T47D (cell line): Measurements from ENCODE around the gene ZBTB18.
"Not testable (repeated sequence)": the region's sequence is repeated elsewhere in the genome, so short reads cannot be mapped to it uniquely, and the experiment has no call there.

ENCODE experiments used
- DNase-seq, 2 experiments: peaks; one replicate each; pipeline versions ENCODE4 v3.0.0 to v3.0.0-alpha.2; 2011 to 2012; ENCODE audit warnings: low read depth in 1 of 2, low spot score in 1 of 2
- JUND ChIP-seq: IDR thresholded peaks from 2 replicates; pipeline ENCODE4 v1.6.1; 2012; ENCODE audit warnings: low read depth
- in situ Hi-C: cut with HindIII; loops from 2 replicates; pipeline ENCODE4 v1.10.0; 2016; ENCODE audit warnings: low sequenced_read_pairs, low pct_unique_long_range_greater_than_20kb

Gene ZBTB18

GRCh38 chr1:244022311-244022710 is 28.8 kb upstream of the ZBTB18 start:
- no peak for TF ChIP-seq JUND
- in situ Hi-C loops, result no loop called here
- no peak for DNase-seq

DNA sequence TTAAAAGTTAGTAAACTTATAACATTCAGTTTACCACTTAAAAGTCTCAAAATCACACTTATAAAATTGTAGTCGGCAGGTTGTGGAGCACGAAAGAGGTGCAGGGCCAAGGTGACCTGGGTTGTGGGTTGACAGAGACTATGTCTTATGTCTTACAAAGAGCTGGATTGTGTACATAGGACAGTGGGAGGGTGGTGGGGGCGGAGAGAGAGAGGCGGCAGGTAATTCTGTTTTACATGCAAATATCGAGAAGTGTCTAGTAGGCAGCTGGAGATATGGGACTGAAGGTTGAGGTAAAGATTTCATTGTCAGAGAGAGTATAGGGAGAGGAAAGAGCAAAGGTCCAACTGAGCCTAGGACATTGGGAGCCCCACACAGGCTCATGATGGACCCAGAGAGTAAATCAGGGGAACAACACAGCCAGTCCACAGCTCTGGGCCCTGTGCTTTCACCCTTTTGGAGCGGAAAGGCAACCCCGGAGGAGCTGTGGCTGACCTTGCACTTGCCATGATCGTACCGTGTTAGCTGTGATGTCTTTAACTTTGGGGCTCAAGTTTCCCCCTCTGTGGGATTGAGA is 28.1 kb upstream of the ZBTB18 start:
- no peak for DNase-seq
- in situ Hi-C loops, result no loop called here
- no peak for TF ChIP-seq JUND

DNA sequence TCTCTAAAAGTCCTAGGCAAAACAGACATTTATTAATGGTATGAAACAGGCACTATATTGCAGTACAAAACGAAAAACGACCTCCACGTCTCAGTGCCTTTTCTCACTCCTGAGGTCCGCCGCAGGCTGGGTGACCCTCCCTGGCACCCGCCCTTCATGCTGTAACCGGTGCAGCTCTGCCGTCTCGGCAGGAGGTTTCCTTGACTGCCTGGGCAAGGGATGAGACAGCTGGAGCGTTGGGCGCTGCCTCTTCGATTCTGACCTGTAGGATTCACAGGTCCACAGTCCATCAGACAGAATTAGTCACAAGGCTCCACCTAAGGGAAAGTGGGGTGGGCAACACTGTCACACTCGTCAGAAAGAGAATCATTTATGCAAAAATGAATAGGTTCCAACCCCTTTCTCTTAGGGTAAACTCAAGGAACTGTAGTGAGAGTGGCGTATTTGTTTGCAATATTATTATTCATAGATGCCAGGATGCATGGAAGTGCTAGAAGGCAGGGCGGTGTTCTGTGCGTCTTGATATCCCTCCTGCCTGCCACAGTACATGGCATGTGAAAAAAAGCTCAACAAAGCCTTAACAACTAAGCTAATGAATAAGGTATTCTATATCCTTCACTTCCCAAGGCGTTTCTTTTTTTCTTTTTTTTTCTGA is 23.5 kb upstream of the ZBTB18 start:
- in situ Hi-C loops, result no loop called here
- DNase-seq, result no peak
- TF ChIP-seq JUND, result no peak

DNA sequence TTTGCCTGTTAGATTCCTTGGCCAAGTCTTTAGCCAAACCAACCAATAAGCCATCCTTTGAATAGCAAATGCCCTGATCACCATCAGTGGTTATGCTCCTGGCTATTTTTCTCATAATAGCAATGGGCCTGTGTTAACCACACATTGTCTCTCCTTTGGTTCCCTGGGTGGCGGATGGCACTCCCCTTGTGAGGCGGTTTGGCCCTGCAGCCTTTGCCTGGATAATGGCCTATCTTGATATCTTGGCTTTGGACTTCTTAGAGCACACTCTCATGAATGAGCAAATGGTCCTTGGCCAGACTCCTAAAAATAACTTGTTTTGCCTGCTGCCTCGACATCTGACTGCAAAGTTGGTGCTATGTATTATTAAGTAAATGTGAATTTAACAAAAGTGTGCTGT is 22.4 kb upstream of the ZBTB18 start:
- no peak for TF ChIP-seq JUND
- in situ Hi-C loops, result no loop called here
- peak in 1 of 2 experiments; percentile 39 for DNase-seq

GRCh38 chr1:244029124-244029523 is 22.0 kb upstream of the ZBTB18 start:
- no peak for TF ChIP-seq JUND
- in situ Hi-C loops, result no loop called here
- no peak for DNase-seq

- no peak for TF ChIP-seq JUND
- in situ Hi-C loops, result no loop called here
- DNase-seq, result no peak
Measured at GRCh38 chr1:244030481-244031040, 20.5 kb upstream of the ZBTB18 start.

DNA sequence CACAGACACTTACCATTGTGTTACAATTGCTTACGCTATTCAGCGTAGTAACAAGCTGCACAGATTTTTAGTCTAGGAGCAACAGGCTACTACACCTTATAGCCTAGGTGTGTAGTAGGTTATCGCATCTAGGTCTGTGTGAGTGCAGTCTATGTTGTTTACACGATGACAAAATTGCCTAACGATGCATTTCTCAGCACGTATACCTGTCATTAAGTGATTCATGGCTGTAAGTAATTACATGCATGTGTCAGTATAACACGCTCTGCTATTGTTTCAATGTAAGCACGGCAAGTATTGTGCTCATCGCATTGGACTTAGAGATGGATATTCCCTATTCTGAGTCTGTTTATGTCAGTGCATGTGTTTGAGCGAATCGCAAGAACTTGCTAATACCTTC is 15.7 kb upstream of the ZBTB18 start:
- DNase-seq, result no peak
- TF ChIP-seq JUND, result no peak
- in situ Hi-C loops, result no loop called here

DNA sequence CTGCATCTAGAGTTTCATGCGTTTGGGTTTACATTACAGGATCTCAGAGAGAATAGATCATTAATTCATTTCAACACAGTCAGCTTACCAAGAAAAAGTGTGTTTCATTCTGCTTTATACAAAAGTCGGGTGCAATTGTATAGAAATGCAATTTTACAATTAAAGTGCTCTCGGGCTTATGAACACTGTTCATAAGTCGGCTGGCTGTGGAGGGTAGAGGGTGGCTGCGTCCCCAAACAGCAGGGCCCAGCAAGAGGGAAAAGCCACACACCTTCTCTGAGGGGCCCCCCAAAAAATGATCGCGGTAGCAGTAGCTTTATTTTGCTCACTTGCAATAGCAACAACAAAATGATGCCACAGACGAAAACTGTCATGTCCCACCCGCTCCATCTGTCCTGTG is 13.8 kb upstream of the ZBTB18 start:
- no peak for TF ChIP-seq JUND
- no peak for DNase-seq
- in situ Hi-C loops, result no loop called here

DNA sequence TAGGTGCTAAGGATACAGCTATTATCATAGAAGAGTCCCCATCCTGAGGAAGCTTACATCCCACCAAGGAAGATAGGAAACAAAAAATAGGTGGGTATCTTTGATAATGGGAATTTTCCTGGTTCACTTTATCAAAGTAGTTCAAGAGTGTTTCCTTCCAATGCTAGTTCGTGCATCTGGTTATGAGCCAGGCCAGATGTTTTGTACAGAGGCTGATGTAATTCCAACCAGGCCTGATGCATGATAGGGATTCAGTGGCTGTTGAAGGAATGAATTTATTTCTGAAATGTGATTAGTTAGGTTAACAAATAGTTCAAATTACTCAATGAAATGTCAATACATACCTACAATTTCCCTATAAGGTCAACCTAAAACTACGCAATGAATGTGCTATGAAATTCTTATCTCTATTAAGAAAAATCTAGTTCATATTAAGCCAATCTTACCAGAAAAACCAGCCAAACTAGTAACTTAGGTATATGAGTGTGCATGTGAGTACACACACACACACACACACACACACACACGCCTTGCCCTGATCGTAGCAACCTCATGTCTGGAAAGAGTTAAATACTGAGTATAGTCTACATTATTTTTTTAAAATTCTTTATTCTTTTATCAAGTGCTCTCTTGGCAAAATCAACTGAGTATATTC is 9.5 kb upstream of the ZBTB18 start:
- in situ Hi-C loops, result no loop called here
- DNase-seq, result no peak
- TF ChIP-seq JUND, result no peak

DNA sequence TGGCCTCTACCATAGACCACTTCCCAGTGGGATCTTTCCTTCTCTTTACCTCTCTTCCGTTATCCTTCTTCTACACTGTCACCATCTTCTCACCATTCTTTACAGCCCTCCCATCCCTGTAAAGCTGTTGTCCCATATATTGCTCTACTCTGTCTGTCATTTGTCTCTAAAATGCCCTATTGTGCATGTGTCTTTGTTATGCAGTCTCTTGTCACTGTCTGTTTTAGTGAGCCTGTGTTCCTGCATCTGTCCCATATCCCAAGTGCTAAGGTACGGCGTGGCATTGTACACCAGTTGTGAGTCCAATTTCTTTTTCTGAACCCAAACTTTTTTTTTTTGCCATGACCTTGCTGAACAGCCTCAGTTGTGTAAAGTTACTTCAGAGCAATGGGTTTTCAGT is 8.8 kb upstream of the ZBTB18 start:
- in situ Hi-C loops, result no loop called here
- no peak for TF ChIP-seq JUND
- DNase-seq, result no peak

GRCh38 chr1:244044423-244044822 is 6.7 kb upstream of the ZBTB18 start:
- in situ Hi-C loops, result no loop called here
- no peak for TF ChIP-seq JUND
- DNase-seq, result no peak

DNA sequence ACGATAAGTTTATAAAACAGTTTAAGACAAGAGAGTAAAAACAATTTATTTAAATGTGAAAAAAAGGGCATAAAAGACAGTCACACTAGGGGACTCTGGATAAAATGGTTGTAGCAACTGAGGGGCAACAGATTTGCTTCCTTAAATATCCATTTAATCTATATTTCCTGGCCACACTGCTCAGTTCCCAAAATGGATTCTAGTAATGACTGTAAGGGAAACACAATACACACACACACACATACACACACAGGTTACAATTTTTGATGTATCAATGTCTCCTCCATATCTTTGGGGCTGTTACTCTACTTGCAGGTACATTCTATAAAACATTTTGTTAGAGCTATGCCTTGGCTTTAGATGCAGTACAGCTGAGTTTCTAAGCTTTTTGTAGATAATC is 4.8 kb upstream of the ZBTB18 start:
- DNase-seq, result not testable (repeated sequence)

DNA sequence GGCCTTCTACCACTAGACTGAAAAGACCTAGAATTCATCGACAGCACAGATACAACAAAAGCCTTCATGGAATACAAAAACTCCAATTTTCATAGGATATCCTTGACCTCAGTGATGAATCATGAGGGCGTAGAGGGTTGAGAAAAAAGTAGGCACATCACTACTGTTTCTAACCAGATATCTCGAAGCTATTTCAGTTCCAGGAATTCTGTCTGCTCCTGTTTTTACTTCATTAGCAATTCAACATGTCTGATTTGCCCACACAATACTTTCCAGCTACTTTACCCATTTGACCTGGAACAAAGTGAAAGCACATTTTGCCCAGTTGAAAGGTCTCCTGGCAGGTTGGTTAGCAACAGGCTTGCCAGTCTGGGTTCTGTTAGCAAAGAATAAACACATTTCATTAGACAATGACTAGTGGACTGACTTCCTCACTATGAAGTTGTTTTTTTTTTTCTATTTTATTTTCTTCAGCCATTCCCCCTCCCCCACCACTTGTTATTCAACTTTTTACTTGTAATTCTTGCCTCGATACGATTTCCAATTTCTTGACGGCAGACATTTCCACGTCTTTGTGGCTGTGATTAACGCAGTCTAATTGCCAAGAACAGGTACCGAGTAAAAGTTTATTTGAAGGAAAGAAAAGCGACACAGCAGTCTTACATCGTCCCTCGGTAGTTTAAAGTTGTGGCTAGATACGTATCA is 4.0 kb upstream of the ZBTB18 start:
- in situ Hi-C loops, result no loop called here
- no peak for TF ChIP-seq JUND
- no peak for DNase-seq

More for the DNA sequence above, 4.8 kb upstream of the ZBTB18 start:
- in situ Hi-C loops, result not testable (repeated sequence)
